ENCODE measurements around the gene MRPS31.
A peak's percentile ranks its signal among the peaks of the same experiment; 100 is the strongest.

MRPS31 gene

DNA sequence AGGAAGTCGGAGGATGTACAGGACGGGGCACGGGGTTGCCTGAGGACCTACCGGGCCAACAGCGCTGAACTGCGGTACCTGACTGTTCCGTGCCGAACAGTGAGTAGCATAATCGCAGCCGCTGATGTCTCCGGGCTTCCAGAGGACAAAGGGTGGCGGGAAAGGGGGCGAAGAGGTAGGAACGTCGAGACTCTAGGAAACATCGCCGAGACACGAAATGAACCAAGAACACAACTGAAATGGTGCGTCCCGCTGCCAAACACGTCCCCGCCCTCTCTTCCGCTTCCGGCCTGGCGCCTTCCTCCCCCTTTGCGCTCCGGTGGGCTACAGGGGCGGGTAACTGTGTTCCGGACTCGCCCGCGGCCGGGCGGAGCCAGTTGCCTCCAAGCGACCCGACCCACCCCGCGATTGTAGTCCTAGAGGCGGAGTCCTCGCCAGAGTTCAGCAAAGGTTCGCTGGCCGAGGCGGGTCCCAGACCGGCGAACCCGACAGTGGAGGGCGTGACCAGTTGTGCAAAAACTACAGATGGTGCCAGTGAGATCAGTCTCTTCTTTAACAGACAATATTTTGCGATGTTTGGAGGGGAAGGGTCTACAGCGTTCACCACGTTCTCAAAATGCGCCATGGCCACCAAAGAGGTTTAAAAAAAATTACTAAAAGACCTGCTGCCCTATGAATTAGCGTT is at the start of gene MRPS31:
Gene MRPS31 (minus strand): TSS at position 257 of the 685 bp plus-strand sequence. CDS start 54 bp downstream, at position 203.
- peak; percentile 89 for DNase-seq

DNA sequence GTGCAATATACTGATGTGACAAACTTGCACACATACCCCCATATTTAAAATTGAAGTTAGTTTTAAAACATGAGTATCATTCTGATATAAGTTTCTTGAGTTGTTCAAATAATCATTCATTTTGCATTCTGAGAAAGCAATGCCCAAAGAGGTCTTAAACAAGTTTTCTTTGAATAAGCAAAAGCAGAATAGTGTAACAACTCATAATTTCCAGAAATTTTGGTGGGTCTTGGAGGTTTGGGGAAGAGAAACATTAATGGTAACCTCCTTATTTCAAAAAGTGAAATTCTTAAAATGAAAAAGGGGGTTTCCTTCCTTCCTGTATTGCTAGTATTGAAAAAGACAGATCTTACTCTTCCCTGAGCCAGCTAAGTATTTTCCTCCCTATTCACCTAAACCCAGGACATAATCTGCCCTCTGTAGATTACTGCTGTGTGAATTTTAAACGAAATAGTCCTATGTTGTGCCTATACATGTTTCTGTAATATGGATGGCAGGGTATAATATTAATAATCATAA is 48.9 kb upstream of the MRPS31 start:
- no peak for DNase-seq

DNA sequence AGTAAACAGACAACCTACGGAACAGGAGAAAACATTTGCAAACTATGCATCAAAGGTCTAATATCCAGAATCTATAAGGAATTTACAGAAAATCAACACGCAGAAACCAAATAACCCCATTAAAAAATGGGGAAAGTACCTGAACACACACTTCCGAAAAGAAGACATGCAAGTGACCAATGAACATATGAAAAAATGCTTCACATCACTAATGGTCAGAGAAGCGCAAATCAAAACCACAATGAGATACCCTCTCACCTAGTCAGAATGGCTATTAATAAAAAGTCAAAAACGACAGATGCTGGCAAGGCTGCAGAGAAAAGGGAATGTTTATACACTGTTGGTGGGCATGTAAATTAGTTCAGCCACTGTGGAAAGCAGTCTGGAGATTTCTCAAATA is 47.9 kb upstream of the MRPS31 start:
- DNase-seq = no peak

DNA sequence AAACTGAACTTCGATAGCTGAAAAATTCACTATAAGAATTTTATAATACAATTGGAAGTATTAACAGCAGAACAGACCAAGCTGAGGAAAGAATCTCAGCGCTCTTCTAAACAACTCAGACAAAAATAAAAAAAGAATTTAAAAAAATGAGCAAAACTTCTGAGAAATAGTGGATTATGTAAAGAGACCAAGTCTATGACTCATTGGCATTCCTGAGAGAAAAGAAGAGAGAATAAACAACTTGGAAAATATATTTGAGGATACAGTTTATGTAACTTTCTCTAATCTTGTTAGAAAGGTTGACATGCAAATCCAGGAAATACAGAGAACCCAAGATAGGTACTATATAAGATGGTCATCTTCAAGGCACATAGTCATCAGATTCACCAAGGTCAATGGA is 43.8 kb upstream of the MRPS31 start:
- no peak for DNase-seq

DNA sequence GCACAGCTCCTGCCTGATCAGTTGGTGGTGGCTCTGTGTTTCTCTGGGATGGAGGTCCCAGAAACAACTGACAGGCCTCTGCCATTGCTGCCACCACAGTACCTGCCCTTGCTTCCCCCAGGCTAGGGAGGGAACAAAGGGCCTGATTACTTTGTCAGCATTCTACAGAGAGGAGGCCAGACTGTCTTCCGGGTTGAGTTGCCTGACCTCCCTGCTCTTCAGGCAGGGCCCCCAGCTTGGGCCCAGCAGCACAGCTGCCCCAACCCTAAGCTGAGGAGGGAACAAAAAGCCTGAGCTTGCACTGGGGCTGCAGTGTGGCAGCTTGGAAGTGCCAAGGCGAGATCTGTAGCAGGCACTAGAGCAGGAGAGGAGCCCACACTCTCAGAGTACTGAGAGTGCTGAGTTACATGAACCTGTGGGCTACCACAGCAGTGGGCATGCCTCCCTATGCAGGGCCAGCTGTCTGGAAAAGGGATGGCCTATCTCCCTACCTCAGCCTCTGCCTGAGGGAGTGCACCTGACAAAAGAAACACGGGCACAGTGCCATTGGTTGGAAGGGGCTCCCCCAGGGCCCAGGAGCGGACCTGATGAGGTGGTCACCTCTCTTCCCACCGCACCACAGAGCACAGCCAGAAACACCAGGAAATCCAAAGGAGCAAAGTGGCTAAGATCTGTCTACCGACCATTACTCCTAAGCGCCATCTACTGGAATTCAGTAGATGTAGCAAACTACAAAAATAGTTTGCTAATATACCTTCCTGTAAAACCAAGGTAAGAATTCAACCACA is 42.9 kb upstream of the MRPS31 start:
- peak; percentile 36 for DNase-seq

DNA sequence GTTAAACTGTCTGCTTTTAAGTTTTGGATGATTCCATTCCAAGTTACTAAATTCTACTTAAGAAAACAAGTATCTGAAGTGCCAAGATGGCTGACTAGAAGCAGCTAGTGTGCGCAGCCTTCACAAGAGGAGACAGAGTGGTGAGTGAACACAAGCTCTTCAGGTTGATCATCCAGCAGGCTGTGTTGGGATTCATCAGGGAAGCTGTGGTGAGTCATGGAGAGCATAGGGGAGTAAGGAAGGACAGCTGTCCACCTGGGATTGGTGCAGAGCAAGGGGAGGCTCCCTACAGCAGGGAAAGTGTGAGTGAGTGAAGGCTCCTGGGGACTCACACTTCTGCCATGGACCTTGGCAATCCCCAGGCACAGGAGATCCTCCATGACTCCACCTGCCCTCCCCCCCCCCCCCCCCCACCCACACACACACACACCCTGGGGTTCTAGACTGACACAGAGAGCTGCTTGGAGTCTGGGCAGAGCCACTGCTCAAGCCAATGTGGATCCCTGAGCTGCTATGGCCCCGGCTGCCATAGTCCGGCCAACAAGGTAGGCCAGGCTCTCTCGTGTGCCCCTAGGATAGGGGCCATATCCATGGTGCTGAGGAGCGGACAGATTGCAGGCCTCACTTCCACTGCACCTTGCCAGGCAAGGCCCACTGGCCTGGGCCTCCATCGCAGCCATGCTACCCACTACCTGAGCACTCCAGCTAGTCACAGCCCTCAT is 41.9 kb upstream of the MRPS31 start:
- no peak for DNase-seq

GRCh38 chr13:40812102-40812501 is 41.1 kb upstream of the MRPS31 start:
- no peak for DNase-seq

- no peak for DNase-seq
Measured at GRCh38 chr13:40809471-40809870, 38.5 kb upstream of the MRPS31 start.

GRCh38 chr13:40806241-40806640 is 35.3 kb upstream of the MRPS31 start:
- DNase-seq = no peak

DNA sequence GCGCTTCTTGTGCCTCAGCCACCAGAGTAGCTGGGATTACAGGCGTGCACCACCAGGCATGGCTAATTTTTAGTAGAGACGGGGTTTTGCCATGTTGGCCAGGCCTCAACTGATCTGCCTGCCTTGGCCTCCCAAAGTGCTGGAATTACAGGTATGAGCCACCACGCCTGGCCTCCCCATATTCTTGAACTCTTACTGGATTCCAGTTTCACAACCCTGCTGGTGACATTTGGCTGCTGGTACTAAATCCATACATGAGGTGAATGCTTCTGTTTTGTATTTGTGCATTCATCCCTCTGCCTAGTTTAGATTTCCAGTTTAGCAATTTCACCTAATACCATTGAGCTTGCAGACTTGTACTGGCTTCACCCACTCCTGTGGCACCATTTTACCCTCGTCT is 32.3 kb upstream of the MRPS31 start:
- no peak for DNase-seq

- DNase-seq = no peak
Measured at GRCh38 chr13:40801255-40802217, 30.5 kb upstream of the MRPS31 start.

DNA sequence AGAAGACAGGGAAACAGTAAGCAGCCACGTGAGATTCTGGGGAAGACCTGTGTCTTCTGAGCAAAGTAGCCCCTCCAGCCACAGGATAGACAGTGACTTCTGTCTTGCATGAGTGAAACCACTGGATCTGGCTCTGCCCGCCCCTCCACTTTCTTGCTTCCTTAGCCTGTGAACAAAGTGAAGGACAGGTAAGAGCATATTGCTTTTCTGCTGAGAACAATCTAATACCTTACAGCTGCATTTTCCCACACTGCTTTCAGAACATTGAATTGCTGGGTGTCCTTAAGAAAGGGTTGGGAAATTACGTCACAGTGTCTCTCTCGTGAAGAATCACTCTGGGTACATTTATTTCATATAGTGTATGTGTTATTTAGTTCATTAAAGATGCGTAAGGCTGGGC is 29.6 kb upstream of the MRPS31 start:
- DNase-seq = no peak

- no peak for DNase-seq
Measured at GRCh38 chr13:40799508-40799907, 28.5 kb upstream of the MRPS31 start.

DNA sequence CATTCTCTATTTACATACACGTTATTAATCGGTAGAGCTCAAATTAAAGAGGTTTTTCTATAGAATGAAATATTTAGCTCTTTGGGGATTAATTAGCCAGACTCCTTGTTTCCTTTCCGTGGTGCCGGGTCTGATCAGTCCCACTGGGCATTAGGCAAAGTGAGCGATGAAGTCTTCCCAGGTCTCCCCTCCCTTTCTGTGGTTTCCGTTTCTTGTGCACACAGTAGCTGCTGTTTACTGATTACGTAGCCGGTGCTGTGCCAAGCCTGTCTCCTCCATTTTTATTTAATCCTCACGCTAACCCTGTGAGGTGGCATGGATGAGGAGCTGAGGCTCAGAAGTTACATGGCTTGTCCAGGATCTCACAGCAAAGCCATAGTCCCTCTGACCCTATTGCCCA is 27.4 kb upstream of the MRPS31 start:
- DNase-seq = no peak

- no peak for DNase-seq
Measured at GRCh38 chr13:40796649-40797048, 25.7 kb upstream of the MRPS31 start.

DNA sequence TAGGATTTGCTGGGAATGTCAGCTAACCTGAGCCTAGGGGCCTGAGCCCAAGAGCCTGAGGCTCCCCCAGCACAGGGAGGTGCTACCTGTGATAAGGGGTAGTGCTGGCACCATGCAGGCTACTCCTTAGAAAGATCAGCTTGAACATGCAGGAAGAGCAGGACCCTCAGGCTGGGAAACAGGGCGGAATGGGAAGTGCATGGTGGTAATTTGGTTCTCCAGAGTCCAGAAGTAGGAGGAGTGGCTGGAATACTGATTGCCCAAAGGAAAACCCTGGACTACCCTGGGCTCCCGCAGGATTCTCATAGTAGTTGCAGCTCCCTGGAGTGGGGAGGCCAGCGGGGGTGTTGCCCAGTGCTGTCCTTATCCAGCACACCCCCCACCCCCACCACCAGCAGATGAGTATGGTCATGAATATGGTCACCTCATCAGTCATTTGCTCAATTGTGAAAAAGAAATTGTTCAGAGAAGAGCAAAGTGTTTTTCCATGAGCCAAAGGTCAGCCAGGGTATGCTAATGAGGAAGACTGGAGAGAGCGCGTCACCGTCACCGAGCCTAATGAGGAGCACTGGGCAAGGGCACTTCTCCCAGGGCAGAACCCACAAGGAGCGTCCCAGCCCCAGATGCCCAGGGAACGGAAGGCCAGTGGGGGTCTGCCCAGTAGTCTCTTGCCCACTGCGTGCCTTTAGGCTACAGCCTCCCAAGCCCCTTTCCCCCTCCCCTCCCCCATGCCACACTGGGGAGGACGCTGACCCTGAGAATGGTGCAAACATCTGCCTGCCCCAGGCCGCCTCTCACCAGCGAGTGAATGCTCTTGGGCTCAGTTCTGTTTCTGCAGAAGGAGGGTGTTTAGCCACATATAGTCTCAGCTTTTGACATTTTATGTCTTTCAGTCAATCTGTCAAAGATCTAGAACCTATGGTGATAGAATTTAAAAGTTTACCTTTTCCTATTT is 23.7 kb upstream of the MRPS31 start:
- DNase-seq = no peak

GRCh38 chr13:40793339-40793738 is 22.3 kb upstream of the MRPS31 start:
- no peak for DNase-seq

GRCh38 chr13:40792284-40793051 is 21.5 kb upstream of the MRPS31 start:
- DNase-seq = no peak

- no peak for DNase-seq
Measured at GRCh38 chr13:40790154-40790616, 19.2 kb upstream of the MRPS31 start.
